HEK293T (cell line): Measurements from ENCODE around the gene MED27.

ENCODE experiments used
- ARNT ChIP-seq: fragments of 450-650 bp; IDR thresholded peaks from 2 replicates; pipeline ENCODE4 v1.6.1; 2017; ENCODE audit warnings: mild to moderate bottlenecking
- BHLHE40 ChIP-seq: fragments of 450-650 bp; IDR thresholded peaks from 2 replicates; pipeline ENCODE4 v1.6.1; 2016; ENCODE audit warnings: mild to moderate bottlenecking, moderate library complexity, borderline replicate concordance
- FOXA1 ChIP-seq: fragments of 450-650 bp; IDR thresholded peaks from 2 replicates; pipeline ENCODE4 v1.6.1; 2016; ENCODE audit warnings: mild to moderate bottlenecking
- FOXM1 ChIP-seq: fragments of 450-650 bp; IDR thresholded peaks from 2 replicates; pipeline ENCODE4 v1.6.1; 2017; ENCODE audit warnings: mild to moderate bottlenecking, borderline replicate concordance
- HDGF ChIP-seq: fragments of 450-650 bp; IDR thresholded peaks from 2 replicates; pipeline ENCODE4 v1.6.1; 2017; ENCODE audit warnings: antibody characterized with exemption, borderline replicate concordance
- LEF1 ChIP-seq: fragments of 450-650 bp; IDR thresholded peaks from 2 replicates; pipeline ENCODE4 v1.6.1; 2017; ENCODE audit warnings: mild to moderate bottlenecking, borderline replicate concordance
- NFRKB ChIP-seq: fragments of 450-650 bp; IDR thresholded peaks from 2 replicates; pipeline ENCODE4 v1.6.1; 2016; ENCODE audit warnings: mild to moderate bottlenecking, moderate library complexity
- SP1 ChIP-seq: fragments of 450-650 bp; IDR thresholded peaks from 2 replicates; pipeline ENCODE4 v1.6.1; 2017
- SUZ12 ChIP-seq: fragments of 450-650 bp; IDR thresholded peaks from 2 replicates; pipeline ENCODE4 v1.6.1; 2016; ENCODE audit warnings: mild to moderate bottlenecking
- TARDBP ChIP-seq: fragments of 450-650 bp; IDR thresholded peaks from 2 replicates; pipeline ENCODE4 v1.6.1; 2016

GRCh38 chr9:132061526-132061925, 18.1 kb downstream of the MED27 start:
- TF ChIP-seq BHLHE40 (no peak), FOXA1 (no peak), TARDBP (no peak), SP1 (no peak), NFRKB (no peak), ARNT (no peak), FOXM1 (no peak), SUZ12 (no peak), HDGF (no peak), LEF1 (no peak)
